Epithelial cell of alveolus of lung (primary cell): ENCODE results near the gene GSN. TPM values are rescaled to one million over a fixed set of nuclear protein-coding genes. Genes with fewer than 3 reads are reported as not detected.

Source experiments
- total RNA-seq: library from RNA; depleted of rRNA; stranded (reverse); fragments of >200 nt; gene quantifications from 2 replicates; pipeline ENCODE4 v1.2.1, GENCODE V29; 2015

GSN gene
- 261 and 380 TPM in 2 replicates for total RNA-seq

GRCh38 chr9:121267689-121268597 lies at the start of gene GSN:
Gene GSN (plus strand): TSS chr9:121268162. CDS start chr9:121301972, 33,810 bp downstream.

GRCh38 chr9:121369595-121370265 lies 101.8 kb downstream of the GSN start, which contains the start of gene STOM:
Gene STOM (minus strand): TSS chr9:121370250. CDS start chr9:121370187, 63 bp downstream.

Other genes with a start within 250 kb of the GSN start
- 0.80 and 1.3 TPM in 2 replicates for gene C5, start 217.9 kb upstream of the GSN start, total RNA-seq
- 3.5 and 5.2 TPM in 2 replicates for gene CNTRL, start 193.2 kb upstream of the GSN start, total RNA-seq
- gene RAB14, start 66.3 kb upstream of the GSN start, total RNA-seq = 23.7 and 35.9 TPM in 2 replicates
- 95.7 and 145 TPM in 2 replicates for gene STOM, start 102.1 kb downstream of the GSN start, total RNA-seq
- not detected in 2 replicates for gene GGTA1, start 231.7 kb downstream of the GSN start, total RNA-seq